Right lobe of liver (tissue), 6 donors: ENCODE data around the gene PKIG. TPM values are rescaled to one million over a fixed set of nuclear protein-coding genes. Genes with fewer than 3 reads are reported as not detected.

Experiments used
- ATAC-seq, 4 donors: fragments of 200-7000 bp; cut with Tn5 transposase; one replicate each; pipeline ENCODE4 v1.9.1; 2020; ENCODE audit warnings: mild to moderate bottlenecking in 4 of 4, moderate library complexity in 4 of 4
- DNase-seq, 3 donors: peaks; one replicate each; pipeline ENCODE4 v3.0.0-alpha.2; 2020
- H3K27ac ChIP-seq, 3 donors: fragments of 200-600 bp; one replicate each; pipeline ENCODE4 v1.8.0; 2022
- H3K27me3 ChIP-seq, 2 donors: fragments of 200-600 bp; one replicate each; pipeline ENCODE4 v1.8.0; 2022
- H3K36me3 ChIP-seq, 4 donors: fragments of 200-600 bp; sonication (generic) in 1 of 4; one replicate each; pipeline versions ENCODE4 v1.5.1 to v1.8.0; 2017 to 2022; ENCODE audit warnings: control low read depth in 1 of 4
- H3K4me1 ChIP-seq, 4 donors: fragments of 200-600 bp; sonication (generic) in 1 of 4; one replicate each; pipeline versions ENCODE4 v1.5.1 to v1.8.0; 2017 to 2022; ENCODE audit warnings: control low read depth in 1 of 4
- H3K4me3 ChIP-seq, 3 donors: fragments of 200-600 bp; one replicate each; pipeline ENCODE4 v1.8.0; 2022
- H3K9me3 ChIP-seq, 4 donors: fragments of 200-600 bp; sonication (generic) in 1 of 4; one replicate each; pipeline versions ENCODE4 v1.5.1 to v1.8.0; 2017 to 2022; ENCODE audit warnings: control low read depth in 1 of 4
- POLR2A ChIP-seq: fragments of 450-650 bp; IDR thresholded peaks from one replicate; pipeline ENCODE4 v1.6.1; 2017; ENCODE audit warnings: antibody characterized with exemption, mild to moderate bottlenecking
- WGBS: methylation state at CpG from one replicate; pipeline ENCODE4 v1.1.6; 2018; ENCODE audit warnings: low coverage, low lambda C conversion rate; ENCODE audit not compliant: insufficient coverage; ENCODE audit errors: missing lambda C conversion rate; 5-methylcytosine and 5-hydroxymethylcytosine counted together
- intact Hi-C, 2 donors: fragments of 100-400 bp; cut with DNase I; formaldehyde crosslinking; loops; one replicate each; pipeline versions ENCODE4 v1.11.2 to v1.14.1; 2022
- total RNA-seq, 6 experiments: library from RNA; depleted of rRNA in 2 of 6; stranded (reverse); fragments of >200 nt in 2 of 6; fragmentation: NEBNext Ultra II Directional in 3 of 6; extraction: Animal tissue kit (Norgen Biotek cat#: 25700) in 3 of 6; gene quantifications; one replicate each; pipeline versions ENCODE4 v1.1.0 to v1.2.4, GENCODE V29; 2016 to 2023
- TF ChIP-seq, protein P1 (sequence below), 4 donors: fragments of 200-600 bp in 3 of 4; fragments of 450-650 bp in 1 of 4; IDR thresholded peaks; one replicate each; pipeline versions ENCODE4 v1.5.1 to v1.8.0; 2016 to 2022; ENCODE audit warnings: antibody characterized with exemption in 4 of 4, mild to moderate bottlenecking in 2 of 4
- donor health status: DM: no; HTN: yes; CAD: no.
- donor health status: DM: no; HTN: no; CAD: no.
- donor health status: DM: no; HTN: no; CAD: no.
- donor health status: DM: no; HTN: yes; CAD: no.
- donor health status: DM: no; HTN: yes; CAD: no.

Gene PKIG
- total RNA-seq, 6 experiments from 2014 or later, result 11.7 to 31.7 (median 21.8) TPM

DNA sequence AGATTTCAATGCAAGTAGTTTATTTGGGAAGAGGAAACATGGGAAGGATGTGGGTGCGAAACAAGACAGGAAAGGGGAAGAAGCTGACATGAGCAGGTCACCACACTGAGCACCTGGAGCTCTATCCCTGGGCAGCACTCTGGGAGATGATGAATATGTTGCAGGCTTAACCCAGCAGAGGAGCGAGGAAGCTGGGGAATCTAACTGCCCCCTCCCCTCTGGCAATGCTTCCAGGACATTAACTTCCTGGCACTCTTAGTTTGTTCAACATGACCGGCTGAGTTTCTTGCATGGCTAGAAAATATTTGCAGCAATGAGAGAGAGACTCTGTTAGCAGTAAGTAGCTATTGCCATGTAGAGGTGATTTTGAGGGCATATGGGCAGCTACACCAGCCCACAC is 74.1 kb downstream of the PKIG start:
- Histone ChIP-seq H3K27me3 (no peaks in the 10 kb centered on the region), H3K4me1 (no peaks in the 10 kb centered on the region), H3K27ac (no peak overlapping the region), H3K36me3 (no peaks in the 10 kb centered on the region), H3K4me3 (no peak overlapping the region), H3K9me3 (no peaks in the 10 kb centered on the region)
- TF ChIP-seq, protein P1, sequence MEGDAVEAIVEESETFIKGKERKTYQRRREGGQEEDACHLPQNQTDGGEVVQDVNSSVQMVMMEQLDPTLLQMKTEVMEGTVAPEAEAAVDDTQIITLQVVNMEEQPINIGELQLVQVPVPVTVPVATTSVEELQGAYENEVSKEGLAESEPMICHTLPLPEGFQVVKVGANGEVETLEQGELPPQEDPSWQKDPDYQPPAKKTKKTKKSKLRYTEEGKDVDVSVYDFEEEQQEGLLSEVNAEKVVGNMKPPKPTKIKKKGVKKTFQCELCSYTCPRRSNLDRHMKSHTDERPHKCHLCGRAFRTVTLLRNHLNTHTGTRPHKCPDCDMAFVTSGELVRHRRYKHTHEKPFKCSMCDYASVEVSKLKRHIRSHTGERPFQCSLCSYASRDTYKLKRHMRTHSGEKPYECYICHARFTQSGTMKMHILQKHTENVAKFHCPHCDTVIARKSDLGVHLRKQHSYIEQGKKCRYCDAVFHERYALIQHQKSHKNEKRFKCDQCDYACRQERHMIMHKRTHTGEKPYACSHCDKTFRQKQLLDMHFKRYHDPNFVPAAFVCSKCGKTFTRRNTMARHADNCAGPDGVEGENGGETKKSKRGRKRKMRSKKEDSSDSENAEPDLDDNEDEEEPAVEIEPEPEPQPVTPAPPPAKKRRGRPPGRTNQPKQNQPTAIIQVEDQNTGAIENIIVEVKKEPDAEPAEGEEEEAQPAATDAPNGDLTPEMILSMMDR (IDR thresholded peaks at IDR 0.05), result no peak
- no peak for TF ChIP-seq POLR2A
- intact Hi-C loops, result no loop called here
- 55% methylated on average over 3 of the region's 3 CpGs for WGBS
- no peak for DNase-seq
- ATAC-seq, result no peak

DNA sequence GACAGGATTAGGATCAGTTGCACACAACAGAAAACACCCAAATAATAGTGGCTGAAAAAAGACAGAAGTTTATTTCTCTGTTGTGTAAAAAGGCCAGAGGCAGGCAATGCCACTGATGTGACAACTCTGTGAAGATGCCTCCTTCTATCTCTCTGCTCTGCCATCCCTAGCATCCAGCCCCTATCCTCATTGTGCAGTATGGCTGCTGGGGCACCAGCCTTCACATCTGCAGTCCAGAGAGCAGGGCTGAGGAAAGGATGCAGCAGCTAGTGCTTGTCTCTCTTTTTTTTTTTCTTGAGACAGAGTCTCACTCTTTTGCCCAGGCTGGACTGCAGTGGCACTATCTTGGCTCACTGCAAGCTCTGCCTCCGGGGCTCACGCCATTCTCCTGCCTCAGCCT is 75.5 kb downstream of the PKIG start:
- no peak for ATAC-seq
- no peaks in the 10 kb centered on the region for H3K4me1 ChIP-seq
- intact Hi-C loops, result no loop called here
- no peak overlapping the region for H3K4me3 ChIP-seq
- TF ChIP-seq, protein P1 (IDR thresholded peaks at IDR 0.05), result no peak
- TF ChIP-seq POLR2A, result no peak
- no peak for DNase-seq
- no peaks in the 10 kb centered on the region for H3K27me3 ChIP-seq
- no peaks in the 10 kb centered on the region for H3K9me3 ChIP-seq
- H3K36me3 ChIP-seq, result no peaks in the 10 kb centered on the region
- H3K27ac ChIP-seq, result no peak overlapping the region
- WGBS, result 93% methylated on average over 2 of the region's 2 CpGs

DNA sequence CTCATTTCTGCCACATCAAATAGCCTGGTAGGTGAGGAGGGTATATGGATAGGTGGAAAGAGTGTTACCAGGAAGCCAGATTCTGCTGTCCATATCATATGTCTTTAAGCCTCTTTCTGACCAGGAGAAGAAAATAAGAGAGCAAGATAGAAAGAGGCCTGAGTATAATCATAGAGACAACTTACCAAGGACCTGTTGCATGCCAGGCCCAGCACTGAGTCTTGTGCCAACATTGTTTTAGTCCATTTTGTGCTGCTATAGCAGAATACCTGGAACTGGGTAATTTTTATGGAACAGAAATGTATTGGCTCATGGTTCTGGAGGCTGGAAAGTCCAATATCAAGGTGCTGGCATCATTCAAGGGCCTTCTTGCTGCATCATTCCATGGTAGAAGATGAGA is 76.4 kb downstream of the PKIG start:
- DNase-seq (no peak), ATAC-seq (no peak)
- H3K36me3 ChIP-seq, result no peaks in the 10 kb centered on the region
- intact Hi-C loops, result no loop called here
- no peak overlapping the region for H3K27ac ChIP-seq
- no peak overlapping the region for H3K4me3 ChIP-seq
- no peaks in the 10 kb centered on the region for H3K4me1 ChIP-seq
- no peaks in the 10 kb centered on the region for H3K27me3 ChIP-seq
- no peaks in the 10 kb centered on the region for H3K9me3 ChIP-seq
- TF ChIP-seq POLR2A, result no peak
- TF ChIP-seq, protein P1 (IDR thresholded peaks at IDR 0.05), result no peak

DNA sequence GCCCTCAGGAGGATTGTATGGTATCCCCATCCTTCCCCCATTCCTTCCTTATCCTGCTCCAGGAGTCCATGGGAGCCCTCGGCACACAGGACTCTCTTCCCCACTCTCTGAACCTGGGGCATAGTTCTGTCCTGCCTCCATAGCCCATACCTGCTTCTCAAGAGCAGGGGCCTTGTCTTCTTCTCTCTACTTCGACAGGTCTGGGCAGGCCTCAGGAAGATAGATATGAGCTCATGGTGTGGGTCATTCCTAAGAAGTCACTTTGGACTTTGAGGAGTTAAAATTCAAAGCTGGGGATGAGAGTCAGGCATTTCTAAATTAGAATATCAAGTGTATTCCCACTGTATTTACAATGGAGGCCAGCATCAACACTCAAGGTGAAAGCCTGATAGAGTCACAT is 77.6 kb downstream of the PKIG start:
- ATAC-seq (no peak), DNase-seq (no peak)
- TF ChIP-seq POLR2A, result no peak
- TF ChIP-seq, protein P1 (IDR thresholded peaks at IDR 0.05), result no peak
- no peaks in the 10 kb centered on the region for H3K4me1 ChIP-seq
- no peaks in the 10 kb centered on the region for H3K36me3 ChIP-seq
- intact Hi-C loops, result no loop called here
- H3K27me3 ChIP-seq, result no peaks in the 10 kb centered on the region
- no peaks in the 10 kb centered on the region for H3K9me3 ChIP-seq
- 90% methylated on average over 2 of the region's 2 CpGs for WGBS
- no peak overlapping the region for H3K4me3 ChIP-seq
- no peak overlapping the region for H3K27ac ChIP-seq

DNA sequence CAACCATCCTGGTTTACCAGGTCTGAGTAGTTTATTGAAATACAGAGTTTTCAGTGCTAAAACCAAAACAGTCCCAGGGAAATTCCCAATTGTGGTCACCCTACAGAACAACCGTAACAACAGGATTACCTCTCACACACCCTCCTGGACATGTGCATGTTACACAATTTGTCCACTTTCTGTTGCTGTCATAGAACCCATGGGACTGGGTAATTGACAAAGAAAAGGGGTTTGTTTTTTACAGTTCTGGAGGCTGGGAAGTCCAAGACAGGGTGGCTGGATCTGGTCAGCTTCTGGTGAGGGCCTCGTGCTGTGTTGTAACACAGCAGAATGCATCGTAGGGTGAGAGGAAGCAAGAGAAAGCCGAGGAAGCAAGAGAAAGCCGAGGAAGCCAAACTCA is 78.2 kb downstream of the PKIG start:
- TF ChIP-seq, protein P1 (IDR thresholded peaks at IDR 0.05), result no peak
- no peak for TF ChIP-seq POLR2A
- no peak overlapping the region for H3K27ac ChIP-seq
- no peaks in the 10 kb centered on the region for H3K27me3 ChIP-seq
- no peaks in the 10 kb centered on the region for H3K36me3 ChIP-seq
- H3K4me1 ChIP-seq, result no peaks in the 10 kb centered on the region
- WGBS, result 64% methylated on average over 5 of the region's 5 CpGs
- H3K9me3 ChIP-seq, result no peaks in the 10 kb centered on the region
- H3K4me3 ChIP-seq, result no peak overlapping the region
- DNase-seq (no peak), ATAC-seq (no peak)
- intact Hi-C loops, result no loop called here
